ENCODE results near the gene IL18RAP. TPM values are rescaled to one million over a fixed set of nuclear protein-coding genes. Genes with fewer than 3 reads are reported as not detected.

IL18RAP gene
- total and polyA plus RNA-seq, 2 experiments from 2014 or later: 0.40 TPM; not detected in 1

- TF ChIP-seq EZH2phosphoT487 (IDR thresholded peaks at IDR 0.05; ENCODE audit: low read depth, severe bottlenecking, unreplicated experiment) (no peak), CTCF (IDR thresholded peaks at IDR 0.05; ENCODE audit: poor library complexity) (no peak), EZH2 (IDR thresholded peaks at IDR 0.05; ENCODE audit: borderline replicate concordance) (no peak)
- Histone ChIP-seq H3K79me2 (no peaks in the 10 kb centered on the region), H3K4me2 (no peak overlapping the region), H3K9me3 (ENCODE audit: low read depth) (no peaks in the 10 kb centered on the region), H3K27me3 (no peaks in the 10 kb centered on the region), H2AFZ (no peak overlapping the region), H3K9me2 (replicated peaks; ENCODE audit: insufficient read depth) (no peaks in the 10 kb centered on the region), H4K20me1 (ENCODE audit: insufficient read depth, poor library complexity, severe bottlenecking) (no peaks in the 10 kb centered on the region), H3K4me1 (ENCODE audit: insufficient read depth) (no peaks in the 10 kb centered on the region), H3K36me3 (replicated peaks; ENCODE audit: insufficient read depth, low read depth) (no peaks in the 10 kb centered on the region), H3K4me3 (no peak overlapping the region), H3K27ac (no peak overlapping the region)
- WGBS (ENCODE audit: low lambda C conversion rate, missing lambda C conversion rate): 65% methylated on average over 2 of the region's 2 CpGs
- DNase-seq (ENCODE audit: low spot score): no peak
These were observed 5.6 kb downstream of the IL18RAP start for GRCh38 chr2:102428573-102428972.

- WGBS (ENCODE audit: low lambda C conversion rate, missing lambda C conversion rate): 82% methylated on average over 2 of the region's 2 CpGs
- Histone ChIP-seq H3K9me2 (replicated peaks; ENCODE audit: insufficient read depth) (no peaks in the 10 kb centered on the region), H3K27ac (no peak overlapping the region), H3K4me1 (ENCODE audit: insufficient read depth) (no peaks in the 10 kb centered on the region), H3K79me2 (no peaks in the 10 kb centered on the region), H3K9me3 (ENCODE audit: low read depth) (no peaks in the 10 kb centered on the region), H4K20me1 (ENCODE audit: insufficient read depth, poor library complexity, severe bottlenecking) (no peaks in the 10 kb centered on the region), H3K27me3 (no peaks in the 10 kb centered on the region), H2AFZ (no peak overlapping the region), H3K4me2 (no peak overlapping the region), H3K4me3 (no peak overlapping the region), H3K36me3 (replicated peaks; ENCODE audit: insufficient read depth, low read depth) (no peaks in the 10 kb centered on the region)
- DNase-seq (ENCODE audit: low spot score): no peak
- TF ChIP-seq EZH2 (IDR thresholded peaks at IDR 0.05; ENCODE audit: borderline replicate concordance) (no peak), EZH2phosphoT487 (IDR thresholded peaks at IDR 0.05; ENCODE audit: low read depth, severe bottlenecking, unreplicated experiment) (no peak)
These were observed 9.4 kb downstream of the IL18RAP start for GRCh38 chr2:102432386-102432785.

- no peaks in the 10 kb centered on the region for H3K9me3 ChIP-seq (ENCODE audit: low read depth)
- H3K27ac ChIP-seq: no peak overlapping the region
- TF ChIP-seq CTCF (IDR thresholded peaks at IDR 0.05; ENCODE audit: poor library complexity): no peak
- TF ChIP-seq EZH2phosphoT487 (IDR thresholded peaks at IDR 0.05; ENCODE audit: low read depth, severe bottlenecking, unreplicated experiment): no peak
- TF ChIP-seq EZH2 (IDR thresholded peaks at IDR 0.05; ENCODE audit: borderline replicate concordance): no peak
- no peaks in the 10 kb centered on the region for H3K9me2 ChIP-seq (replicated peaks; ENCODE audit: insufficient read depth)
- no peak overlapping the region for H3K4me3 ChIP-seq
- H2AFZ ChIP-seq: no peak overlapping the region
- DNase-seq (ENCODE audit: low spot score): no peak
- WGBS (ENCODE audit: low lambda C conversion rate, missing lambda C conversion rate): 91% methylated on average over 4 of the region's 4 CpGs
- no peak overlapping the region for H3K4me2 ChIP-seq
- no peaks in the 10 kb centered on the region for H3K36me3 ChIP-seq (replicated peaks; ENCODE audit: insufficient read depth, low read depth)
- H3K79me2 ChIP-seq: no peaks in the 10 kb centered on the region
- no peaks in the 10 kb centered on the region for H4K20me1 ChIP-seq (ENCODE audit: insufficient read depth, poor library complexity, severe bottlenecking)
- no peaks in the 10 kb centered on the region for H3K27me3 ChIP-seq
- peaks cover 3% of the 10 kb centered on the region for H3K4me1 ChIP-seq (ENCODE audit: insufficient read depth)
These were observed 11.2 kb downstream of the IL18RAP start for GRCh38 chr2:102433973-102434654.

GRCh38 chr2:102434655-102435381, 11.9 kb downstream of the IL18RAP start:
- WGBS (ENCODE audit: low lambda C conversion rate, missing lambda C conversion rate): 90% methylated on average over 2 of the region's 2 CpGs
- peaks cover 3% of the 10 kb centered on the region for H3K4me1 ChIP-seq (ENCODE audit: insufficient read depth)
- no peak overlapping the region for H3K4me2 ChIP-seq
- H3K27ac ChIP-seq: no peak overlapping the region
- no peaks in the 10 kb centered on the region for H3K36me3 ChIP-seq (replicated peaks; ENCODE audit: insufficient read depth, low read depth)
- TF ChIP-seq EZH2 (IDR thresholded peaks at IDR 0.05; ENCODE audit: borderline replicate concordance): no peak
- no peak for TF ChIP-seq CTCF (IDR thresholded peaks at IDR 0.05; ENCODE audit: poor library complexity)
- no peak for TF ChIP-seq EZH2phosphoT487 (IDR thresholded peaks at IDR 0.05; ENCODE audit: low read depth, severe bottlenecking, unreplicated experiment)
- no peak for DNase-seq (ENCODE audit: low spot score)
- H4K20me1 ChIP-seq (ENCODE audit: insufficient read depth, poor library complexity, severe bottlenecking): no peaks in the 10 kb centered on the region
- no peaks in the 10 kb centered on the region for H3K79me2 ChIP-seq
- H3K9me2 ChIP-seq (replicated peaks; ENCODE audit: insufficient read depth): no peaks in the 10 kb centered on the region
- H3K4me3 ChIP-seq: no peak overlapping the region
- H3K9me3 ChIP-seq (ENCODE audit: low read depth): no peaks in the 10 kb centered on the region
- no peak overlapping the region for H2AFZ ChIP-seq
- H3K27me3 ChIP-seq: no peaks in the 10 kb centered on the region
